ENCODE results near the gene VIPR1.

DNA sequence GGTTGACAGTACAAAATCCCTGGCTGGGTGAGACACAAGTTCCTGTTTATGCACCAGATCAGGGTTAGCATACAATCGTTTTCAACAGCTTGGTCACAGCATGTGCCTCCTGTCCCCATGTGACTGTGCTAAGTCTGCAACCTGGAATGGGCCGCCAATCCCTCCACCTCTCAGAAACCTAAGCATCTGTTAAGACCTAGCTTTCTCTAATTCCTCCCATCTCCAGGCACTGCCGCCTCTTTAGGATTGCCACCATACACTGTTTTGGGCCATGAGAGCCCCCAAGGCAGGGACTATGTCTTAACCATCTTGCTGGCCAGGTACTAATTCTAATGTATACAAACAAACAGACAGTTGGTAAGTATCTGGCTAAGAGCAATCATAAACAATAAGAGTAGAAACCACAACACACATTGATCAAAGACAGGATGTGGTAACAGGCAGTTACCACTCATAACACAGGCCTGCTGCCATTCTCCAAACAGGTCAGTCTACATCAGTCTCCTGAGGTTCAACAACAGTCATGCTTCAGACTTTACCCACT, 53.7 kb downstream of the VIPR1 start:
- TF ChIP-seq, protein P1, sequence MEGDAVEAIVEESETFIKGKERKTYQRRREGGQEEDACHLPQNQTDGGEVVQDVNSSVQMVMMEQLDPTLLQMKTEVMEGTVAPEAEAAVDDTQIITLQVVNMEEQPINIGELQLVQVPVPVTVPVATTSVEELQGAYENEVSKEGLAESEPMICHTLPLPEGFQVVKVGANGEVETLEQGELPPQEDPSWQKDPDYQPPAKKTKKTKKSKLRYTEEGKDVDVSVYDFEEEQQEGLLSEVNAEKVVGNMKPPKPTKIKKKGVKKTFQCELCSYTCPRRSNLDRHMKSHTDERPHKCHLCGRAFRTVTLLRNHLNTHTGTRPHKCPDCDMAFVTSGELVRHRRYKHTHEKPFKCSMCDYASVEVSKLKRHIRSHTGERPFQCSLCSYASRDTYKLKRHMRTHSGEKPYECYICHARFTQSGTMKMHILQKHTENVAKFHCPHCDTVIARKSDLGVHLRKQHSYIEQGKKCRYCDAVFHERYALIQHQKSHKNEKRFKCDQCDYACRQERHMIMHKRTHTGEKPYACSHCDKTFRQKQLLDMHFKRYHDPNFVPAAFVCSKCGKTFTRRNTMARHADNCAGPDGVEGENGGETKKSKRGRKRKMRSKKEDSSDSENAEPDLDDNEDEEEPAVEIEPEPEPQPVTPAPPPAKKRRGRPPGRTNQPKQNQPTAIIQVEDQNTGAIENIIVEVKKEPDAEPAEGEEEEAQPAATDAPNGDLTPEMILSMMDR (IDR thresholded peaks at IDR 0.05; ENCODE audit: low read length), result no peak
- no peak for TF ChIP-seq EZH2 (optimal IDR thresholded peaks at IDR 0.05; ENCODE audit: low read depth, low read length)
- TF ChIP-seq EZH2phosphoT487 (IDR thresholded peaks at IDR 0.05; ENCODE audit: low read length), result no peak
